Gastroesophageal sphincter (tissue), 4 donors: Measurements from ENCODE around the gene SPR. TPM values are rescaled to one million over a fixed set of nuclear protein-coding genes. Genes with fewer than 3 reads are reported as not detected.

Source experiments
- ATAC-seq: fragments of 150-250 bp; one replicate; pipeline ENCODE4 v1.9.1; 2016; ENCODE audit warnings: mild to moderate bottlenecking, moderate library complexity
- H3K27ac ChIP-seq, 4 donors: fragments of 200-600 bp; sonication (generic) in 3 of 4; 1 replicate in 3 of 4; 2 replicates in 1 of 4; pipeline ENCODE4 v1.5.1; 2016 to 2019
- H3K27me3 ChIP-seq: fragments of 200-600 bp; sonication (generic); one replicate; pipeline ENCODE4 v1.5.1; 2019
- H3K36me3 ChIP-seq, 2 donors: fragments of 200-600 bp; sonication (generic); one replicate each; pipeline ENCODE4 v1.5.1; 2019; ENCODE audit warnings: control low read depth in 1 of 2
- H3K4me1 ChIP-seq, 3 donors: fragments of 200-600 bp; sonication (generic); 1 replicate in 2 of 3; 2 replicates in 1 of 3; pipeline ENCODE4 v1.5.1; 2016 to 2019; ENCODE audit warnings: control low read depth in 2 of 3
- H3K4me3 ChIP-seq, 2 donors: fragments of 200-600 bp; sonication (generic); one replicate each; pipeline ENCODE4 v1.5.1; 2019; ENCODE audit warnings: mild to moderate bottlenecking in 1 of 2, moderate library complexity in 1 of 2
- H3K9me3 ChIP-seq, 3 donors: fragments of 200-600 bp; sonication (generic); one replicate each; pipeline ENCODE4 v1.5.1; 2017 to 2019; ENCODE audit warnings: control low read depth in 2 of 3
- CTCF ChIP-seq, 4 experiments: fragments of 200-600 bp in 2 of 4; fragments of 450-650 bp in 2 of 4; sonication (generic) in 1 of 4; IDR thresholded peaks; one replicate each; pipeline ENCODE4 v1.5.1; 2017 to 2019; ENCODE audit warnings: antibody characterized with exemption in 4 of 4, mild to moderate bottlenecking in 2 of 4, moderate library complexity in 2 of 4
- EP300 ChIP-seq: sonication (generic); formaldehyde crosslinking; IDR thresholded peaks from one replicate; pipeline ENCODE4 v1.6.1; 2017; ENCODE audit warnings: antibody characterized with exemption, mild to moderate bottlenecking
- POLR2A ChIP-seq, 2 donors: fragments of 450-650 bp; IDR thresholded peaks; one replicate each; pipeline ENCODE4 v1.6.1; 2017; ENCODE audit warnings: antibody characterized with exemption in 2 of 2, mild to moderate bottlenecking in 2 of 2, moderate library complexity in 1 of 2
- POLR2AphosphoS5 ChIP-seq: sonication (generic); formaldehyde crosslinking; IDR thresholded peaks from one replicate; pipeline ENCODE4 v1.6.1; 2017; ENCODE audit warnings: antibody characterized with exemption
- WGBS, 2 donors: methylation state at CpG; one replicate each; pipeline ENCODE4 v1.1.5; 2018; ENCODE audit warnings: low coverage in 1 of 2; 5-methylcytosine and 5-hydroxymethylcytosine counted together
- total RNA-seq, 4 donors: library from RNA; depleted of rRNA; stranded (reverse); fragments of >200 nt; gene quantifications; one replicate each; pipeline ENCODE4 v1.1.0, GENCODE V29; 2016

SPR gene
- total RNA-seq, 4 donors from 2014 or later, result 26.1 to 48.5 (median 39.4) TPM

- Histone ChIP-seq H3K27ac (no peak overlapping the region), H3K4me1 (no peaks in the 10 kb centered on the region), H3K36me3 (no peaks in the 10 kb centered on the region), H3K27me3 (peaks cover 21% of the 10 kb centered on the region), H3K9me3 (no peaks in the 10 kb centered on the region), H3K4me3 (no peak overlapping the region)
- TF ChIP-seq CTCF (IDR thresholded peaks at IDR 0.05), result no peak
- TF ChIP-seq EP300, result no peak
- TF ChIP-seq POLR2AphosphoS5, result no peak
- no peak for TF ChIP-seq POLR2A (IDR thresholded peaks at IDR 0.05)
- 75 to 82% methylated on average over 4 to 6 of the region's 6 CpGs for WGBS, 2 donors
- no peak for ATAC-seq
Observed at GRCh38 chr2:72846171-72847095, 40.8 kb upstream of the SPR start.

DNA sequence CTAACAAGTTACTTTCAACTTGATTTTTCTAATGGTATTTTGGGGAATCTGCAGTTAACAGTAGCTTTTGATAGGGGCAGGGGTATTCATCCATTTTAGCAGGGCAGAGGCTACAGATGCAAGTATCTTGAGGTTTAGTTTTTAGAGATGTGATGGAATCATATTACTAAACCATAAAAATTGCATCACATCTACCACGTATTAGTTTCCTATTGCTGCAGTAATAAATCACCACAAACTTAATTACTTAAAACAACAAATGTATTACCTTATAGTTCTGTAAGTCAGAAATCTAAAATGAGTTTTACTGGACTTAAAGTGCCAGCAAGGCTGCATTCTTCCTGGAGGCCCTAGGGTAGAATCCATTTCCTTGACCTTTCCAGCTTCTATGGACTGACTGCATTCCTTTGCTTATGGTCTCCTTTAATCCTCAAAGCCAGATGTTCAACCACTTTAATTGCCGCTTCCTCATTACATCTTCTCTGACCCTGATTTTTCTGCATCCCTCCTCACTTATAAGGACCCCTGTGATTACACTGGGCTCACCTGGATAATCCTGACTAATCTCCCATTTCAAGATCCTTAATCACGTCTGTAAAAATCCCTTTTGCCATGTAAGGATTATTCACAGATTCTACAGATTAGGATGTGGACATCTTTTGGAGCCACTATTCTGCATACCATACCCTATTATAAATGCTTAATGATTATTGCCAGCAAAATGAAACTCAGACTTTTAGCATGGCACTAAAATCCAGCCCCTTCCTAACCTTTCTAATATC, 39.5 kb upstream of the SPR start:
- TF ChIP-seq POLR2AphosphoS5, result no peak
- no peak for TF ChIP-seq POLR2A (IDR thresholded peaks at IDR 0.05)
- TF ChIP-seq EP300, result no peak
- no peak for TF ChIP-seq CTCF (IDR thresholded peaks at IDR 0.05)
- no peak for ATAC-seq
- H3K27me3 ChIP-seq, result peaks cover 22% of the 10 kb centered on the region
- WGBS, 2 donors, result 49 to 53% methylated on average over 3 of the region's 3 CpGs
- no peaks in the 10 kb centered on the region for H3K36me3 ChIP-seq
- H3K4me1 ChIP-seq, result no peaks in the 10 kb centered on the region
- no peak overlapping the region for H3K27ac ChIP-seq
- no peak overlapping the region for H3K4me3 ChIP-seq
- H3K9me3 ChIP-seq, result no peaks in the 10 kb centered on the region

DNA sequence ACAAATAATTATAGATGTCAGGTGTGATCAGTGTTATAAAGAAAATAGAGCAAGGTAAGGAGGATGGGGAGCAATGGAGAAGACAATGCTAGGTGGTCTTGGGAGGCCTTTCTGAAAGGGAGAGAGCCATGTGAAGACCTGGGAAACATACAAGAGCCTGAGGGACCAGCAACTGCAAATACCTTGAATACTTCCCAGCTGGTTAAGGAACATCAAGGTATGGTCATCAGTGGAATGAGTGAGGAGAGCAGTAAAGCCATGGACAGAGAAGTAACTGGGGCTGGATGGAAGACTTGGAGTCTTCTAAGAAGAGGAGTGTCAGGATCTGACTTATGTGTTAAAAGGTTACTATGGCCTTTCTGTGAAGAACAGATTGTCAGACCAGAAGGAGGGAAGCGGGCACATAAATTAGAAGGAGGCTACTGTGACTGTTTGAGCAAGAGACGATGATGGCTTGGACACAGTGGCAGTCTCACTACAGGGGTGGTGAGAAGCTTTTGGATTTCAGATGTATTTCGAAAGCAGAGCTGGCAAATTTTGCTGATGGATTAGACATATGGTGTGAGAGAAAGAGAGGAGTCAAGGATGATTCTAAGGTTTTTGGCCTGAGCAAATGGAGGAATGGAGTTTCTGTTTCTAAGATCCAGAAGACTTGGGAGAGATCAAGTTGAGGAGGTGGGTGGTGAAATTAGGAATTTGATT, 38.6 kb upstream of the SPR start:
- 84 to 100% methylated on average over 3 of the region's 3 CpGs for WGBS, 2 donors
- ATAC-seq, result no peak
- no peak for TF ChIP-seq EP300
- Histone ChIP-seq H3K27me3 (peaks cover 29% of the 10 kb centered on the region), H3K4me3 (no peak overlapping the region), H3K27ac (no peak overlapping the region), H3K36me3 (no peaks in the 10 kb centered on the region), H3K4me1 (no peaks in the 10 kb centered on the region), H3K9me3 (no peaks in the 10 kb centered on the region)

- H3K4me3 ChIP-seq, result no peak overlapping the region
- TF ChIP-seq POLR2AphosphoS5, result no peak
- no peak for TF ChIP-seq CTCF (IDR thresholded peaks at IDR 0.05)
- no peak for TF ChIP-seq EP300
- no peak for TF ChIP-seq POLR2A (IDR thresholded peaks at IDR 0.05)
- WGBS, 2 donors, result 87 to 100% methylated on average over 1 of the region's 1 CpG
- no peak overlapping the region for H3K27ac ChIP-seq
- peaks cover 29% of the 10 kb centered on the region for H3K27me3 ChIP-seq
- no peaks in the 10 kb centered on the region for H3K36me3 ChIP-seq
- no peak for ATAC-seq
- no peaks in the 10 kb centered on the region for H3K4me1 ChIP-seq
- no peaks in the 10 kb centered on the region for H3K9me3 ChIP-seq
Observed at GRCh38 chr2:72849138-72849462, 38.1 kb upstream of the SPR start.

GRCh38 chr2:72851333-72851732, 35.9 kb upstream of the SPR start:
- H3K9me3 ChIP-seq, result no peaks in the 10 kb centered on the region
- no peak overlapping the region for H3K27ac ChIP-seq
- 25 to 59% methylated on average over 4 of the region's 7 CpGs for WGBS, 2 donors
- H3K27me3 ChIP-seq, result peaks cover 47% of the 10 kb centered on the region
- no peak for TF ChIP-seq POLR2AphosphoS5
- TF ChIP-seq EP300, result no peak
- TF ChIP-seq POLR2A (IDR thresholded peaks at IDR 0.05), result no peak
- H3K4me1 ChIP-seq, result no peaks in the 10 kb centered on the region
- H3K36me3 ChIP-seq, result no peaks in the 10 kb centered on the region
- ATAC-seq, result no peak
- no peak overlapping the region for H3K4me3 ChIP-seq
